ENCODE data around the gene HSPA12A. TPM values are rescaled to one million over a fixed set of nuclear protein-coding genes. Genes with fewer than 3 reads are reported as not detected.

HSPA12A gene
- total RNA-seq, 1 donor from 2014 or later, result 13.0 TPM

GRCh38 chr10:116744163-116744753, 1.9 kb upstream of the HSPA12A start:
- no peak for DNase-seq (ENCODE audit: low spot score)

DNA sequence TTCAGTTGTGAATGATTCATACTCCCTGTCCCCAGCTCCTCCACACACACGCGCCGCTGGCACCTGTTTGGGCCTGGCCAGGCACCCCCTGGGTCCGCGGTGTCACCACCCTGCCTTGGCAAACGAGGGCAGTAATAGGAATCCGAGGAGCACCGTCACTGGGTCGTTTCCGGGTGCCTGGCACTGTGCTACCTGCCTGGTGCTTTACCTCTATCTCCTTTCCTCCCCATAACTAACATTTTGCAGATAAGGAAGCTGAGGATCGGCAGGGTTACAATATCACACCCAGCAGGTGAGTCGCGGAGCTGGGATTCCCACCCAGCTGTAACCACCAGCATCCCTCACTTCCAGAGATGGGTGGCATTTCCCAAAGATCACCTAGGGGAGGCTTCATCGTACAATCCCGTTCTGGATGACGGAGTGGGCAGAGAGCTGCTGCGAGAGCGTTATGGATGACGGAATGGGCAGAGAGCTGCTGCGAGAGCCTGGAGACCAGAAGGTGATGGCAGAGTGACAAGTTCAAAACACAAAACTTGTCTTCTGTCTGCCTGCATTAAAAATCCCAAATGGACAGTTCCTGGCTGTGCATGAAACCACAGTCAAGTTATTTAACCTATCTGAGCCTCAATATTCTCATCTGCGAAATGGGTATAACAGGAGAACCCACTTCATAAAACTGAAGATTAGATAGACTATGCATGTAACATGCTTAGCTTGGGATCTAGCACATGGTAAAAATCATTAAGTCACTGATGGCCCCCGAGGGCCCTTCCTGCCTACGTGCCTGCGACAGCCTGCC, 1.1 kb upstream of the HSPA12A start:
- no peak for DNase-seq (ENCODE audit: low spot score)

- no peak for DNase-seq (ENCODE audit: low spot score)
These were observed 695 bp downstream of the HSPA12A start for GRCh38 chr10:116741391-116742351.

GRCh38 chr10:116740971-116741370, 1.4 kb downstream of the HSPA12A start:
- no peak for DNase-seq (ENCODE audit: low spot score)

DNA sequence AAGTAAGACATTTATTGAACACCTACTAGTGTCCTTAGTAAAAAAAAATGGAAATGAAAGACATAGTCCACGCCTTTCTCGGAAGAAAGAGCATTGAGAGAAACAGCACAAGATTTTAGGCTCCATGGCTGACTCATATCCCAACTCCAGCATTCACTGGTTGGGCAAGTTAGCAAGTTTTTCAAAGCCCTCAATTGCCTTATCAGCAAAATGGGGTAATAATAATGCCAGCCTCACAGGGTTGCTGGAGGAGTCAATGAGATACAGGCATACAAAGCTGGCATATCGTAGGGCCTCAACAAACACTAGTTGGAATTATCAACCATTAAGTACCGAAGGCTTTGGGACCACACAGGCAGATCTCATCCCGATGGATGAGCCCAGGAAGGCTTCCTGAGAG, 4.0 kb downstream of the HSPA12A start:
- DNase-seq (ENCODE audit: low spot score), result no peak

DNA sequence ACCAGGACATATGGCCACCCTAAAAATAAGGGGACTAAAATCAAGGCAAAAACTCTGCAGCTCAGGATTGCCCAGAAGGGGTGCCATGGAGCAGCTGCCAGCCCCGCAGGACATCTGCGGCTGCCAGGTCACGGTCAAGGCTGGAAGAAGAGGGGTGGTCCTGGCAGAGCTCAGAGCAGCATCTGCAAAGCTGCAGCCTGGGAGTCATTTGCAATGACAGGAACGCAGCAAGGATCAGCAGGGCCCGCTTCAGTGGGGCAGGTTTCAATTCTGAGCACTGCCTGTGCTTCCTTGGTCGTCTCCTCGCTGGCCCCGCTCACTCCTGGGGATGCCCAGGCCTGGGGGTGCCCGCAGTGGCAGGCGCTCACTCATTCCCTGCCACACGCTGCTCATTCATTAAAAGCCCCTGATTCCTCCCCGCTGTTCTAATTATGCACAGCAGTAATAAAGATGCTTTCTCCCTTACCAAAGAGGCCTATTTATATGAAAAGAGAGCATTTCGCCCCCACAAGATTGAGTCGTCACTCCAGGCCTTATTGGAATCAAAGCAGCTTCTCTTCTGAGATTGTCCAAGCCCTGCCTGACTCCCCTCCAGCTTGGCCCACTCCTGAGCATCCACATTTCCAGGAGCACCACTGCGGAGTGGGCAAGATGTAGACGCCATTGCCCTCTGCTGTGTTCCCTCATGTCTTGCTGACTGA, 4.6 kb downstream of the HSPA12A start:
- no peak for DNase-seq (ENCODE audit: low spot score)

GRCh38 chr10:116733566-116733965, 8.8 kb downstream of the HSPA12A start:
- no peak for DNase-seq (ENCODE audit: low spot score)

DNA sequence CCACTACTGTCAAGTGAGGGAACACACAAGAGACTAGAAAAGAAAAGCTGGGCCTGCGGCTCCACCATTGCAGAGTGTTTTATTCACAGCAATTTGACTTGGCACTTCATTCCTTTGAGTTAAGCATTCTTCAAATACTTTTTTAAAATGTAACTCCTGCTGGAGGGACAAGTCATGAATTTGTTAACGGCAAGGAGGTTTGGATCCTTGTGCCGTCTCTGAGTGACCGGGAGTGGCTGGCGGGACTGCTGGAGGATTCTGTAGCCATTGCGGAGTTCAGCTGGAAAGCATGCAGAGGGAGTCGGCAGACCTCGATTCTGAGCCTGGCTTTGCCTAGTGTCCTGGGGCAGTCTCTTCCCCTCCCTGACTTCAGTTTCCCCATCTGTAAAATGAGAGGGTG, 9.8 kb downstream of the HSPA12A start:
- DNase-seq (ENCODE audit: low spot score), result no peak

- DNase-seq (ENCODE audit: low spot score), result no peak
These were observed 11.7 kb downstream of the HSPA12A start for GRCh38 chr10:116730464-116731260.

DNA sequence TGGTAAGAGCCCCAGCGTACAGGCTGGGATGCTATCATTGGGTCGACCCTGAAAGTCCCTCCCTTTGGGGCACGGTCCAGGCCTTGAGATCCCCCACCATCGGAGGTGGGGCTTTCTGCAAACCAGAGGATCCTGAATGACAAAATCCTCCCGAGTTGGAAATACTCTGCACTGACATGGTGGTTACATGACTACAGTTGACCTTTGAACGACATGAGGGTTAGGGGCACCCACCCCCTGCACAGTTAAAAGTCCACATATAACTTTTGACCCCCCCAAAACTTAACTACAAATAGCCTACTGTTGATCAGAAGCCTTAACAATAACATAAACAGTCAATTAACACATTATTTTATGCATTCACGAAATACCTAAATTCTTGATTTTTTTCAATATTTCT, 13.1 kb downstream of the HSPA12A start:
- DNase-seq (ENCODE audit: low spot score), result no peak

- no peak for DNase-seq (ENCODE audit: low spot score)
These were observed 13.8 kb downstream of the HSPA12A start for GRCh38 chr10:116728526-116729096.

GRCh38 chr10:116723428-116724281, 18.7 kb downstream of the HSPA12A start:
- DNase-seq (ENCODE audit: low spot score), result no peak

DNA sequence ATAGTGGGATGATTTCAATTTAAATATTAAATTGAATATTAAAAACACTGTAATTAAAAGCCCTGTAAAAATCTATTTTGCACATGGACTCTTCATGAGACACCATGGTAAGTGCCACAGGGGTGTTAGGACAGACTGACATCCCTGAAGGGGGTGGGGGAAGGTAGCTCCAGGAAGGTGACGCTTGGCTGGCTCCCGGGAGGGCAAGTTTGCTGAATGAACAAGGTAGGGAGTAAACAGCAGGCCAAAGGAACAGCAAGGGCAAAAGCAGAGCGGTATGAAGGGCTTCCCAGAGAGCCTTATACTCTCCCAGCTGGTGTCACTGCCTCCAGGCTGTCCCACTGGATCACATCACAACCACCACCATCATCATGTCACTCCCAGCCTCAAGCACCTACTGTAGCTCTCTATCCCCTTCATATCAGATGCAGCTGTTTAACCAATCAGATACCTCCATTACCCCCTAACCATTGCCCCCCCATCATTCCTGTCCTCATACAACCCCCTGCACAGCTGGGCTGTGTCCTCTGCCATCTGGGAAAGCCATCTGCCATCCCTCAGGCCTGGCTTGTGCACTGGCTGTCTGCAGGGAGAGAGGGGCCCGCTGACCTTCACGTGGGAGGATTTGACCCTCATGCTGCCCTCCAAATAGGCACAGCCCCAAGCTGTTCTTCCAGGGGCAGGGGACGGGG, 19.5 kb downstream of the HSPA12A start:
- DNase-seq (ENCODE audit: low spot score), result no peak

- DNase-seq (ENCODE audit: low spot score), result no peak
These were observed 20.6 kb downstream of the HSPA12A start for GRCh38 chr10:116721547-116722392.

- DNase-seq (ENCODE audit: low spot score), result no peak
These were observed 21.5 kb downstream of the HSPA12A start for GRCh38 chr10:116720668-116721546.

DNA sequence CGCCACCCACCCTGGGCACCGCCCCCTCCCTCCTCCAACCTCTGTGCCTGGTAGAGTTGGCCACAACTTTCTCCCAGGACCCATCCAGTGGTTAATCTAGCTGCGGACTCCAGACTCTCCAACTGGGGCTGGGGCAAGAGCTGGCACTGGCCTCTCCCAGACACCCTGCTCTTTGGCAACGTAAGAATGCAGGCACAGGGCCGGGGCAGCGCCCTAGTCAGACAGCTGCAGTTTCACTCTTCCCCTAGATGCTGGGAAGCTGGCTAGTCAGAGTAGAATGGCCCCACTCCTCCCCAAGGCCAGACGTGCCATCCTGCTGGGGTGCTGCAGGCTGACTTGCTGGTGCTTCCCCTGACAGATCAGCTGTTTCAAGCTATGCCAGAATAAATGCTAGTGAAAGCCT, 22.1 kb downstream of the HSPA12A start:
- DNase-seq (ENCODE audit: low spot score), result no peak

DNA sequence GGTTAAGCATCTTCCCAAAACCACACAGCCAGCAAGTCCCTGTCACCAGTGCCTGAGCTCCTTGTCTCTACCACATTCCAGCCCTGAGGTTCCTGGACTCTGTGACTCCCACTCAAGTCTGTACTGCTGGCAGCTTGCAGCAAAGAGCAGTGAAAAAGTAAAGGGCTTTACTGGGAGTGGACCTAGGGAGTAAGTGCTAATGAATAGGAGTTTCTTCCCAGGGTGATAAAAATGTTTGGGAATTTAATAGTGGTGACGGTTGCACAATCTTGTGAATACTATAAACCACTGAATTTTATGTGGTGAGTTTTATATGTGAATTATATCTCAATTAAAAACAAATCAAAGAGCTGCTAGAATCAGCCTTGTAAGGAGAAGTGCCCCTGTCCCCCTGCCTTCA, 22.6 kb downstream of the HSPA12A start:
- no peak for DNase-seq (ENCODE audit: low spot score)
